Ovary (tissue), 3 donors: ENCODE measurements around the gene PRKCE.

Experiments used
- POLR2A ChIP-seq: fragments of 450-650 bp; IDR thresholded peaks from one replicate; pipeline ENCODE4 v1.6.1; 2017; ENCODE audit warnings: antibody characterized with exemption, mild to moderate bottlenecking, moderate library complexity
- TF ChIP-seq, protein P1 (sequence below), 3 donors: fragments of 450-650 bp in 2 of 3; fragments of 200-600 bp in 1 of 3; IDR thresholded peaks; one replicate each; pipeline versions ENCODE4 v1.5.1 to v1.8.0; 2016 to 2022; ENCODE audit warnings: antibody characterized with exemption in 3 of 3, mild to moderate bottlenecking in 1 of 3
- donor health status: DM: no; HTN: no; CAD: no.

DNA sequence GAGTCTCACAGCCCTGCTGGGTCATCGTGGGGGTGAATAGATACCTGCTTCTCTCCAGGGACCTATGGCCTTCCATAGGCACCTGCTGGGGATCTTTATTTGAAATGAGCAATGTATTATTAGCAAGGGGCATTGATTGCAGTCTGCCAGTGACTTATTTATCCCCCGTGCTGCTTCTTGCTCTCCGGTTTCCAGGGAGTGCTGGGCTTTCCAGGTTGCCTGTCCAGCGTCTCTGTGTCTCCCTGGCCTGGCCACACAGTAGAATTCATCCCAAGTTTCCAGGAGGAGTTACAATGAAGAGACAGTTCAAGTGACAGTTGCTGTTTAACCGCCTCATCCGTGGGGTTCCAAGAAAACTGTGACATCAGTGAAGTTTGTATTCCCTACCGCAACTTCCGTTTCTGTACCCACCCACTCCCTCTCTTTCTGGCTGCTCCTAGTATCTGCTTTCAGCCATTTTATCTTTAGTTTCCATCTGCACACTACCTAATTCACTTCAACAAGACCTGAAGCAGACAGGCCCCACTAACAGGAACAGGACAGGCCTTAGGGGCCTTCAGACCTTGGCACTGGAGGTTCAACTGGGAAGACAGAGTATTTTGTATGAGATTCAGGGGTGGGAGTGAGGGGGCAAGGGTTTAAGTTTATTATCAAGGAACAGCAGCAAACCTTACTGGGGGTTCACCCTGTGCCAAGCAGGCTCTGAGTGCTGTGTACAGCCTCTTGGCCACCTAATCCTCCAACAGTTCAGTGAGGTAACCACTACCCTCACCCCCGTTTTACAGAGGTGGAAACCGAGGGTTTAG, 134.8 kb downstream of the PRKCE start:
- TF ChIP-seq, protein P1, sequence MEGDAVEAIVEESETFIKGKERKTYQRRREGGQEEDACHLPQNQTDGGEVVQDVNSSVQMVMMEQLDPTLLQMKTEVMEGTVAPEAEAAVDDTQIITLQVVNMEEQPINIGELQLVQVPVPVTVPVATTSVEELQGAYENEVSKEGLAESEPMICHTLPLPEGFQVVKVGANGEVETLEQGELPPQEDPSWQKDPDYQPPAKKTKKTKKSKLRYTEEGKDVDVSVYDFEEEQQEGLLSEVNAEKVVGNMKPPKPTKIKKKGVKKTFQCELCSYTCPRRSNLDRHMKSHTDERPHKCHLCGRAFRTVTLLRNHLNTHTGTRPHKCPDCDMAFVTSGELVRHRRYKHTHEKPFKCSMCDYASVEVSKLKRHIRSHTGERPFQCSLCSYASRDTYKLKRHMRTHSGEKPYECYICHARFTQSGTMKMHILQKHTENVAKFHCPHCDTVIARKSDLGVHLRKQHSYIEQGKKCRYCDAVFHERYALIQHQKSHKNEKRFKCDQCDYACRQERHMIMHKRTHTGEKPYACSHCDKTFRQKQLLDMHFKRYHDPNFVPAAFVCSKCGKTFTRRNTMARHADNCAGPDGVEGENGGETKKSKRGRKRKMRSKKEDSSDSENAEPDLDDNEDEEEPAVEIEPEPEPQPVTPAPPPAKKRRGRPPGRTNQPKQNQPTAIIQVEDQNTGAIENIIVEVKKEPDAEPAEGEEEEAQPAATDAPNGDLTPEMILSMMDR (IDR thresholded peaks at IDR 0.05) = no peak
- no peak for TF ChIP-seq POLR2A
